ENCODE results near the gene TRAM2. TPM values are rescaled to one million over a fixed set of nuclear protein-coding genes. Genes with fewer than 3 reads are reported as not detected.

Gene TRAM2
- total RNA-seq, 1 experiment from 2014 or later, result 12.8 TPM

DNA sequence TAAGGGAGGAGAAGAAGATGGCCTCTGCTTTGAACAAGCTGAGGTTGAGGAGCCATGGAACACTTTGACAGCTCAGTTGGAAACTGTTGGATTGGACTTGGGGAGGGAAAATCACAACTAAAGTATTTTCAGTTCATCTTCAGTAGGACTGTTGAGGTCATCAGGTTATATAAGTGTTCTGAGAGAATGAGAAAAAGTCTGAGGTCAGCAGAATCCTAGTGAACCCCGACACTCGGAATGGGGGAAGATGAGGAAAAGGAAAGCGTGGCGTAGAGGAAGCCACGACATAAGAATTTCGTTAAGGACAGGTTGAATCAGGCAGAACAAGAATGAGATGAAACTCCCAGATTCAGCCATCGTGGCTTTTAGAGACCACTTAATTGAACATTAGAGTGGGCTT lies 4.0 kb upstream of the TRAM2 start:
- TF ChIP-seq, protein P1, sequence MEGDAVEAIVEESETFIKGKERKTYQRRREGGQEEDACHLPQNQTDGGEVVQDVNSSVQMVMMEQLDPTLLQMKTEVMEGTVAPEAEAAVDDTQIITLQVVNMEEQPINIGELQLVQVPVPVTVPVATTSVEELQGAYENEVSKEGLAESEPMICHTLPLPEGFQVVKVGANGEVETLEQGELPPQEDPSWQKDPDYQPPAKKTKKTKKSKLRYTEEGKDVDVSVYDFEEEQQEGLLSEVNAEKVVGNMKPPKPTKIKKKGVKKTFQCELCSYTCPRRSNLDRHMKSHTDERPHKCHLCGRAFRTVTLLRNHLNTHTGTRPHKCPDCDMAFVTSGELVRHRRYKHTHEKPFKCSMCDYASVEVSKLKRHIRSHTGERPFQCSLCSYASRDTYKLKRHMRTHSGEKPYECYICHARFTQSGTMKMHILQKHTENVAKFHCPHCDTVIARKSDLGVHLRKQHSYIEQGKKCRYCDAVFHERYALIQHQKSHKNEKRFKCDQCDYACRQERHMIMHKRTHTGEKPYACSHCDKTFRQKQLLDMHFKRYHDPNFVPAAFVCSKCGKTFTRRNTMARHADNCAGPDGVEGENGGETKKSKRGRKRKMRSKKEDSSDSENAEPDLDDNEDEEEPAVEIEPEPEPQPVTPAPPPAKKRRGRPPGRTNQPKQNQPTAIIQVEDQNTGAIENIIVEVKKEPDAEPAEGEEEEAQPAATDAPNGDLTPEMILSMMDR (IDR thresholded peaks at IDR 0.05; ENCODE audit: unreplicated experiment), result no peak
- no peaks in the 10 kb centered on the region for H3K27me3 Mint-ChIP-seq (ENCODE audit: unreplicated experiment)
- H3K36me3 Mint-ChIP-seq (ENCODE audit: insufficient read depth, unreplicated experiment), result peaks cover 15% of the 10 kb centered on the region
- no peak overlapping the region for H3K27ac Mint-ChIP-seq (ENCODE audit: unreplicated experiment)
- CTCF ChIA-PET, result interaction anchor here (0.6 to 1.0 kb wide), 3 partner anchors 14 to 158 kb away, joined by 3 to 7 read pairs (median 3); no protein-coding TSS in a partner anchor
- H3K9me3 Mint-ChIP-seq (ENCODE audit: low read depth, unreplicated experiment), result no peaks in the 10 kb centered on the region
- peaks cover 5% of the 10 kb centered on the region for H3K4me1 Mint-ChIP-seq (ENCODE audit: low read depth, unreplicated experiment)
- no TSS peak for BruUV-seq (replicated peaks)
- intact Hi-C loops (cut with micrococcal nuclease; ENCODE audit: unreplicated experiment), result no loop called here
- no peak for DNase-seq
- H3K4me3 Mint-ChIP-seq (ENCODE audit: low read depth, unreplicated experiment), result no peak overlapping the region

DNA sequence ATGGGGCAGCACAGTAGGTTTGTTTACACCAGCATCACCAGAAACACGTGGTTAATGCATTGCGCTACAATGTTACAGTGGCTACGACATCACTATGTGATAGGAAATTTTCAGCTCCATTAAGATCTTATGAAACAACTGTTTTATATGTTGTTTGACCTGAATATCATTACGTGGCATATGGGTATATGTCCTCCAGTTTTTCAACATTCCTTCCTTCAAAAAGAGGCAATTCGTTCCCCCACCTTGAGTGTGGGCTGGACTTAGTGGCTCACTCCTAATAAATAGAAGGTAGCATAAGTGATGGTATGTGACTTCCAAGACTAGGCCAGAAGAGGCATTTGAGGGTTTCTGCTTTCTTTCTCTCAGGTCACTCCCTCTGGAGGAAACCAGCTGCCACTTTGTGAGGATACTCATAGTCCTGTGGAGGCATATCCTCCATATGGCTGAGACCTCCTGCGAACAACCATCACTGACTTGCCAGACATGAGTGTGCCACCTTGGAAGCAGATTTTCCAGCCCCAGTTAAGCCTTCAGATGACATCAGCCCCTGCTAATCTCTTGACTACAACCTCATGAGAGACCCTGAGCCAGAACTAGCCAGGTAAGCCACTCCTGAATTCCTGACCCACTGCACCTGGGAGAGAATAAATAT lies 2.3 kb upstream of the TRAM2 start:
- intact Hi-C loops (cut with micrococcal nuclease; ENCODE audit: unreplicated experiment), result loop anchor here (5.0 kb wide), 1 partner anchor 162 kb away; no protein-coding TSS in a partner anchor

DNA sequence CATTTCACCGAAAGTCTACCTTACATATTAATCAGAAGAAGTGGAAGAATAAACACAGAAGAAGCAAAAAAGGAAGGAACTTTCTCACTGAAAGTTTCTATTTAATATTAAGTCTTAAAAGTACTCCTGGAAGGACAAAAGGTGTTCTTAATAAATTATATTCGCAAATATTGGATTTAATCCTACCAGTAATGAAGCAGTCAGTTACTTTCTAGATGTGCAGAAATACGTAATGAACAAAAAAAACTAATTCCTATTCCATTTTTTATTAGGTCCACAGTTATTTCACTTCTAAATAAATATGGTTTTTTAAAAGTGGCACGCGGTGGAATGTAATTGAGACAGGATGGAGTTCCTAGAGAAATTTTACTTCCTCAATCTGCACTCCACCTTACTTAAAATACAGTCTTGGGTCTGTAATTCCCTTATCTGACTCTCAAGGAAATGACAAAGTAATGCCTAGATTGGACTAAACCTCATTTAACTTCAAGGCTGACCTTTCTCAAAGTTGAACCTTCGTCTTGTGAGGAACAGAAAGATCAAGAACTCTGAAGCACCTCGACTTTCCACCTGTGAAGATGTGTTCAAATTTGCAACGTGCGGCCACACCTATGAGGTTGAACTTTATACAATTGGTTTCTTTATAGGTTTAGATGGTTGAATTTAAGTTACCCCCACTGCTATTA lies 1.1 kb upstream of the TRAM2 start:
- DNase-seq, result no peak
- Mint-ChIP-seq H3K9me3 (ENCODE audit: low read depth, unreplicated experiment) (no peaks in the 10 kb centered on the region), H3K27ac (ENCODE audit: unreplicated experiment) (no peak overlapping the region), H3K4me1 (ENCODE audit: low read depth, unreplicated experiment) (peaks cover 34% of the 10 kb centered on the region), H3K36me3 (ENCODE audit: insufficient read depth, unreplicated experiment) (peaks cover 17% of the 10 kb centered on the region), H3K4me3 (ENCODE audit: low read depth, unreplicated experiment) (peak overlapping the region; percentile 65), H3K27me3 (ENCODE audit: unreplicated experiment) (no peaks in the 10 kb centered on the region)
- TF ChIP-seq, protein P1 (IDR thresholded peaks at IDR 0.05; ENCODE audit: unreplicated experiment), result no peak
- intact Hi-C loops (cut with micrococcal nuclease; ENCODE audit: unreplicated experiment), result loop anchor here (5.0 kb wide), 1 partner anchor 161 kb away; no protein-coding TSS in a partner anchor
- CTCF ChIA-PET, result interaction anchor here (1.3 kb wide), 1 partner anchor 74 kb away, joined by 3 read pairs; no protein-coding TSS in a partner anchor
- BruUV-seq (replicated peaks), result TSS peak; percentile 65

More for the DNA sequence above, 2.3 kb upstream of the TRAM2 start:
- peaks cover 17% of the 10 kb centered on the region for H3K36me3 Mint-ChIP-seq (ENCODE audit: insufficient read depth, unreplicated experiment)
- no peak overlapping the region for H3K27ac Mint-ChIP-seq (ENCODE audit: unreplicated experiment)
- H3K9me3 Mint-ChIP-seq (ENCODE audit: low read depth, unreplicated experiment), result no peaks in the 10 kb centered on the region
- TF ChIP-seq, protein P1 (IDR thresholded peaks at IDR 0.05; ENCODE audit: unreplicated experiment), result no peak
- no peak for DNase-seq
- CTCF ChIA-PET, result no interaction called here
- no peaks in the 10 kb centered on the region for H3K27me3 Mint-ChIP-seq (ENCODE audit: unreplicated experiment)
- no peak overlapping the region for H3K4me3 Mint-ChIP-seq (ENCODE audit: low read depth, unreplicated experiment)
- BruUV-seq (replicated peaks), result no TSS peak
- peaks cover 22% of the 10 kb centered on the region for H3K4me1 Mint-ChIP-seq (ENCODE audit: low read depth, unreplicated experiment)

DNA sequence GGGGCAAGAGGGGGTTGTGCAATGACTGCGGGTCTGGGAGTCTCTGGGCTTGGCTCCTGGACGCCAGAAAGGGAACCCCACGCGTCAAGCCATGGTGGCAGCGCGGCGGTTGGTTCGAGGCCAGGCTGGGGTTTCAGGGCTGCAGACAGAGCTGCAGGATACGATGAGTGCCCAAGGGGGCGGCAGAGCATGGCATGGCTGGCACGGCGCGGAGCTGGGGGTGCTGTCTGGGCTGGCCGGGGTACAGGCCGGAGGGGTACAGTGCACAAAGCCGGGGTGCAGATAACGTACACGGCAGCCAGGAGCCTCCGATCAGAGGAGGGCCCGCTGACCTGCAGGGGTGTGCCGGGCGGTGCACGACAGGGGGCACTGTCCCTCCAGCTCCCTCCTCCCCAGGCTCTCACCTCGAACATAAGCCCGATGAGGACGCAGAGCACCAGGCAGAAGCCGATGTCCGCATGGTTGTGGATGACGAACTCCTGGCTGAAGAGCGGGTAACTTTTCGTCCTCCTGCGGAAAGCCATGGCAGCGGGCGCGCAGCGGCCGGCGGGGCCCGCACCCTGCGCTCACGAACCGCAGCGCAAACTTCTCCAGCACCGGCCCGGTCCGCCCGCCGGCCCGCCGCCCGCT lies 353 bp downstream of the TRAM2 start:
- DNase-seq, result peak; percentile 70
- H3K4me3 Mint-ChIP-seq (ENCODE audit: low read depth, unreplicated experiment), result peak overlapping the region; percentile 67

More for the DNA sequence above, 353 bp downstream of the TRAM2 start:
- CTCF ChIA-PET, result interaction anchor here (0.5 to 1.3 kb wide), 5 partner anchors 10 to 75 kb away, joined by 3 to 11 read pairs (median 3); no protein-coding TSS in a partner anchor
- Mint-ChIP-seq H3K4me1 (ENCODE audit: low read depth, unreplicated experiment) (peaks cover 36% of the 10 kb centered on the region), H3K9me3 (ENCODE audit: low read depth, unreplicated experiment) (no peaks in the 10 kb centered on the region), H3K36me3 (ENCODE audit: insufficient read depth, unreplicated experiment) (peaks cover 17% of the 10 kb centered on the region), H3K27ac (ENCODE audit: unreplicated experiment) (peak overlapping the region; percentile 40), H3K27me3 (ENCODE audit: unreplicated experiment) (no peaks in the 10 kb centered on the region)
- BruUV-seq (replicated peaks), result TSS peak; percentile 35
- TF ChIP-seq, protein P1 (IDR thresholded peaks at IDR 0.05; ENCODE audit: unreplicated experiment), result peak; percentile 47
- intact Hi-C loops (cut with micrococcal nuclease; ENCODE audit: unreplicated experiment), result loop anchor here (5.0 kb wide), 1 partner anchor 159 kb away; no protein-coding TSS in a partner anchor

Measured in Calu3 (cell line).